ENCODE measurements around the gene CPNE4.

Gene CPNE4

DNA sequence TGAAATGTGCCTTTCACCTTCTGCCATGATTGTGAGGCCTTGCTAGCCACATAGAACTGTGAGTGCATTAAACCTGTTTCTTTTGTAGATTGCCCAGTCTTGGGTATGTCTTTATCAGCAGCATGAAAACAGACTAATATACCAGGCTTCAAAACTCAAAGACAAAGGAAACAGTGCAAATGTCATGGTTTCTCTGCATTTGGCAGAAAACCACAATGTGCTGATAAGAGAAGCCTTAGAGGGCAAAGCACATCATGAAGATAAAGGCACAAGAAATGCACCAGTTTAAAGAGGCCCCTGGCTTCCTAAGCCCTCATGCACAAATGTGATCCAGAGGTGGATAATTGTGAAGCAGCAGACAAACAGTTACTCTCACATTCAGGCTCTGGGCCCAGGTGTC is 259.2 kb downstream of the CPNE4 start:
- Histone ChIP-seq H3K9ac (no peak overlapping the region), H3K79me2 (ENCODE audit: insufficient read depth, low read depth) (no peaks in the 10 kb centered on the region), H4K20me1 (ENCODE audit: insufficient read depth) (no peaks in the 10 kb centered on the region), H2AFZ (ENCODE audit: low read depth) (no peak overlapping the region), H3K4me1 (ENCODE audit: low read depth, poor library complexity, severe bottlenecking) (no peaks in the 10 kb centered on the region), H3K4me3 (IDR thresholded peaks at IDR 0.05; ENCODE audit: insufficient read depth, low read depth, low read length) (no peak overlapping the region), H3K27me3 (ENCODE audit: insufficient read depth, low read depth) (no peaks in the 10 kb centered on the region), H3K36me3 (ENCODE audit: insufficient read depth) (no peaks in the 10 kb centered on the region), H3K27ac (no peak overlapping the region), H3K4me2 (no peak overlapping the region)
- TF ChIP-seq, protein P1, sequence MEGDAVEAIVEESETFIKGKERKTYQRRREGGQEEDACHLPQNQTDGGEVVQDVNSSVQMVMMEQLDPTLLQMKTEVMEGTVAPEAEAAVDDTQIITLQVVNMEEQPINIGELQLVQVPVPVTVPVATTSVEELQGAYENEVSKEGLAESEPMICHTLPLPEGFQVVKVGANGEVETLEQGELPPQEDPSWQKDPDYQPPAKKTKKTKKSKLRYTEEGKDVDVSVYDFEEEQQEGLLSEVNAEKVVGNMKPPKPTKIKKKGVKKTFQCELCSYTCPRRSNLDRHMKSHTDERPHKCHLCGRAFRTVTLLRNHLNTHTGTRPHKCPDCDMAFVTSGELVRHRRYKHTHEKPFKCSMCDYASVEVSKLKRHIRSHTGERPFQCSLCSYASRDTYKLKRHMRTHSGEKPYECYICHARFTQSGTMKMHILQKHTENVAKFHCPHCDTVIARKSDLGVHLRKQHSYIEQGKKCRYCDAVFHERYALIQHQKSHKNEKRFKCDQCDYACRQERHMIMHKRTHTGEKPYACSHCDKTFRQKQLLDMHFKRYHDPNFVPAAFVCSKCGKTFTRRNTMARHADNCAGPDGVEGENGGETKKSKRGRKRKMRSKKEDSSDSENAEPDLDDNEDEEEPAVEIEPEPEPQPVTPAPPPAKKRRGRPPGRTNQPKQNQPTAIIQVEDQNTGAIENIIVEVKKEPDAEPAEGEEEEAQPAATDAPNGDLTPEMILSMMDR (conservative IDR thresholded peaks at IDR 0.05; ENCODE audit: low read depth, low read length), result no peak

DNA sequence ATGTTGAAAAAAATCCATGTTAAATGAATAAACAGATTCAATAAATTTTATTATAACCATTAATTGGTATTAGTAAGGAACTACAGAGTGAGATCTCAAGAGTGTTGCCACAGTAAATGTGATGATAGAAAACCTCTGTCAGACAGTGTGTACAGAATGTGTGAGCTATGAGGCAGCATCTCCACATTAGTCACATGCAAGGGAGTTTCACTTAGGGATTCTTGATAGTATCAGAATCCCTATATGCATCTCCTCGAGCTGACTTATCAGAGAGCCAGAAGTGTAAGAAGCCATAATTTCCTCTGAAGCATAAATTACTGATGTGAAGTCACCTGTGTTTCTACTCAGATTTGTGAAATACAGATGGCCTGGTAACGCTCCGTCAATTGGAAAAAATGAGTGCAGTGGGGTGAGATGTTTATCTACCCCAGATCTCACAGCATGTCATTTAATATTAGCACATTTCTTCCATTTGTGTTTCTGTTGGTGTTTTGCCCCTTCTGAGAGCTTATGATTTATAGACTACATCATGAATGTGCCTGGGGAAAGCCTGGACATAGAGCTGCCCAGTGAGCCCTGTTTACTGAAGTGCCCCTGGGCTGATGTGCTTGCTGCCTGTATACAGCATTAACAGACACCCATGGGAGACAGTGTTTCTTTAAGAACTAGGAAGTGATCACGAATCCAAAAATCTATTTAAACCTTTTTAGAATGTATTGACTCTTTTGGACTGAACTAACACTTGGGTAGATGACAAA is 262.4 kb downstream of the CPNE4 start:
- no peaks in the 10 kb centered on the region for H3K27me3 ChIP-seq (ENCODE audit: insufficient read depth, low read depth)

DNA sequence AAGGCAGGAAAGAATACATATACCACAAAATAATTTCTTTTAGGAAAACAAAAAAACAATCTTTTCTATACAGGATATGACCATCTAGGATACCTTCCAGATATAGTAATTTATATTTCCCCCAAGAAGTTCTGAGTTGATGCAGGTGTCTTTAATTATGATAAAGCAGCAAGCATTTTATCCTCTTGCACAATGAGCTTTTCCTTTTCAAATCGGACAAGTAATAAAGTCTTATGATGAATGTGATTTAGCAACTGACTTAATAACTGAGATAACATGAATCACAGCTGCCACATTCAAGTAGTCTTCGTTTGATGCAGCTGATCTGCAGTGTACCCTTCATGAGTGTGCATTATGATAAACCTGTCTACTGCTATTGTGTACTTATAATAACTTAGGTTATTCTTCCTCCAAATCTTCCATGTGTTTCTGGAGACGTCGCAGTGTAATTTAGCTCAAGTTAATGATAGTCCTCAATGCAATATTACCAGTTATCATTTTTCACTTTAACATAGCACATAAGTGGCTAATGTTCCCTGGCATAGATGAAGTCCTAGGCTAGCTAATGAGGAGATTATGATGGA is 271.7 kb downstream of the CPNE4 start:
- TF ChIP-seq, protein P1 (conservative IDR thresholded peaks at IDR 0.05; ENCODE audit: low read depth, low read length), result no peak

More for the DNA sequence above, 262.4 kb downstream of the CPNE4 start:
- Histone ChIP-seq H3K36me3 (ENCODE audit: insufficient read depth) (no peaks in the 10 kb centered on the region), H4K20me1 (ENCODE audit: insufficient read depth) (no peaks in the 10 kb centered on the region), H3K4me2 (no peak overlapping the region), H3K79me2 (ENCODE audit: insufficient read depth, low read depth) (no peaks in the 10 kb centered on the region), H3K4me1 (ENCODE audit: low read depth, poor library complexity, severe bottlenecking) (no peaks in the 10 kb centered on the region), H2AFZ (ENCODE audit: low read depth) (no peak overlapping the region), H3K4me3 (IDR thresholded peaks at IDR 0.05; ENCODE audit: insufficient read depth, low read depth, low read length) (no peak overlapping the region), H3K27ac (no peak overlapping the region), H3K9ac (no peak overlapping the region)
- TF ChIP-seq, protein P1 (conservative IDR thresholded peaks at IDR 0.05; ENCODE audit: low read depth, low read length), result no peak

DNA sequence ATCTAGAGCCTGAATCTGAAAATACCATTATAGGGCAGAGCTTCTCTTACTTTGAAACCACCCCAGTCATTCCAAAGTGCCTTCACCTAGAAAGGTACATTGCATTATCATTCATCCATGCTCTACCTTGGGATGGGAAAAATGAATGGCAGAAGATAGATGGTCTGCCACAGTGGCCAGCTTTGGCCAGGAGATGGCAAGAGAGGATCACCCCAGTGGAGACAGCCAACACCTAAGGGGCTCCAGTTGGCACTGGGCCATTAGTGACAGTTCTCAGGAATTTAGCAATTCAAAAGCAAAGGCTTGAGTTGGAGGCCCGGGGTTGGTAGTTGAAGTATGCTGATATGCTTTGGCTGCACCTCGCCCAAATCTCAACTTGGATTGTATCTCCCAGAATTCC is 278.4 kb downstream of the CPNE4 start:
- H3K27ac ChIP-seq, result no peak overlapping the region
- H3K9ac ChIP-seq, result no peak overlapping the region
- H3K27me3 ChIP-seq (ENCODE audit: insufficient read depth, low read depth), result no peaks in the 10 kb centered on the region
- H3K4me1 ChIP-seq (ENCODE audit: low read depth, poor library complexity, severe bottlenecking), result no peaks in the 10 kb centered on the region
- H4K20me1 ChIP-seq (ENCODE audit: insufficient read depth), result no peaks in the 10 kb centered on the region
- H3K36me3 ChIP-seq (ENCODE audit: insufficient read depth), result no peaks in the 10 kb centered on the region
- no peaks in the 10 kb centered on the region for H3K79me2 ChIP-seq (ENCODE audit: insufficient read depth, low read depth)
- no peak overlapping the region for H3K4me3 ChIP-seq (IDR thresholded peaks at IDR 0.05; ENCODE audit: insufficient read depth, low read depth, low read length)
- H3K4me2 ChIP-seq, result no peak overlapping the region
- TF ChIP-seq, protein P1 (conservative IDR thresholded peaks at IDR 0.05; ENCODE audit: low read depth, low read length), result no peak
- H2AFZ ChIP-seq (ENCODE audit: low read depth), result no peak overlapping the region

More for the DNA sequence above, 271.7 kb downstream of the CPNE4 start:
- no peak overlapping the region for H2AFZ ChIP-seq (ENCODE audit: low read depth)
- no peak overlapping the region for H3K27ac ChIP-seq
- no peak overlapping the region for H3K9ac ChIP-seq
- H4K20me1 ChIP-seq (ENCODE audit: insufficient read depth), result no peaks in the 10 kb centered on the region
- H3K27me3 ChIP-seq (ENCODE audit: insufficient read depth, low read depth), result no peaks in the 10 kb centered on the region
- no peak overlapping the region for H3K4me3 ChIP-seq (IDR thresholded peaks at IDR 0.05; ENCODE audit: insufficient read depth, low read depth, low read length)
- no peaks in the 10 kb centered on the region for H3K36me3 ChIP-seq (ENCODE audit: insufficient read depth)
- no peaks in the 10 kb centered on the region for H3K4me1 ChIP-seq (ENCODE audit: low read depth, poor library complexity, severe bottlenecking)
- H3K79me2 ChIP-seq (ENCODE audit: insufficient read depth, low read depth), result no peaks in the 10 kb centered on the region
- no peak overlapping the region for H3K4me2 ChIP-seq

Measured in KMS-11 (cell line).